ENCODE results near the gene ALOX5AP.

The ALOX5AP gene

DNA sequence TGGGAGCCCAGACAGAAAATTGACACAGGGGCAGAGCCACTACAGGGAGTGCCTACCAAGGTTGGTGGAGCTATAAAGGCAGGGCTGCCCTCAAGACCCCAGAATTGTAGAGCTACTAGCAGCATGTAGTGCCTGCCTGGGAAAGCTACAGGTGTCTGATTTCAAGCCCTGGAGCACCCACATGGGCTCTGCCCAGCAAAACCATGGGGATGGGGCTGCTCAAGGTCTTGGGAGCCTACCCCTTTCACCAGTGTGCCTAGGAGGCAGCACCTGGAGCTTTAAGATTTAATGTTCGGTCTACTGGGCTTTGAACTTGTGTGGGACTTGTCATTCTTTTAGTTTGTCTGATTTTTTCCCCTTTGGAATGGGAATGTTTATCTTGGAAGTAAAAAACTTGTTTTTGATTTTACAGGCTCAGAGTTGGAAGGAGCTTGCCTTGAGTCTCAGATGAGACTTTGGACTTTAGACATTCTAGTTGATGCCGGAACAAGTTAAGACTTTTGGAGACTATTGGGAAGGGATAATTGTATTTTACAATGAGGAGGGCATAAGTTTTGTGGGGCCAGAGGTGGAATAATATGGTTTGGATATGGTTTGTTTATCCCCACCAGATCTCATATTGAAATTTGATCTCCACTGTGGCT lies 45.1 kb downstream of the ALOX5AP start:
- ATAC-seq, result no peak
- TF ChIP-seq CSDC2 (CRISPR knock-in tag; IDR thresholded peaks at IDR 0.05) (no peak), ZNF70 (CRISPR knock-in tag; IDR thresholded peaks at IDR 0.05) (no peak), ISL1 (CRISPR knock-in tag; IDR thresholded peaks at IDR 0.05) (no peak), RARB (CRISPR knock-in tag; IDR thresholded peaks at IDR 0.05) (no peak), ZNF8 (CRISPR knock-in tag; IDR thresholded peaks at IDR 0.05) (no peak), ARNTL (CRISPR knock-in tag; IDR thresholded peaks at IDR 0.05; ENCODE audit: borderline replicate concordance, low read depth) (no peak), GLIS3 (CRISPR knock-in tag; IDR thresholded peaks at IDR 0.05) (no peak), PATZ1 (CRISPR knock-in tag; IDR thresholded peaks at IDR 0.05; ENCODE audit: borderline replicate concordance) (no peak), ZNF565 (CRISPR knock-in tag; conservative IDR thresholded peaks at IDR 0.05; ENCODE audit: low read depth) (no peak), ZFP3 (CRISPR knock-in tag; IDR thresholded peaks at IDR 0.05) (no peak), OSR1 (CRISPR knock-in tag; IDR thresholded peaks at IDR 0.05) (no peak), ZFP30 (CRISPR knock-in tag; IDR thresholded peaks at IDR 0.05) (no peak), TCF4 (CRISPR knock-in tag; IDR thresholded peaks at IDR 0.05; ENCODE audit: borderline replicate concordance) (no peak), ZC3H10 (CRISPR knock-in tag; IDR thresholded peaks at IDR 0.05) (no peak), BACH2 (CRISPR knock-in tag; IDR thresholded peaks at IDR 0.05; ENCODE audit: borderline replicate concordance) (no peak), SNAI2 (CRISPR knock-in tag; IDR thresholded peaks at IDR 0.05) (no peak)
- TF ChIP-seq, protein P1, sequence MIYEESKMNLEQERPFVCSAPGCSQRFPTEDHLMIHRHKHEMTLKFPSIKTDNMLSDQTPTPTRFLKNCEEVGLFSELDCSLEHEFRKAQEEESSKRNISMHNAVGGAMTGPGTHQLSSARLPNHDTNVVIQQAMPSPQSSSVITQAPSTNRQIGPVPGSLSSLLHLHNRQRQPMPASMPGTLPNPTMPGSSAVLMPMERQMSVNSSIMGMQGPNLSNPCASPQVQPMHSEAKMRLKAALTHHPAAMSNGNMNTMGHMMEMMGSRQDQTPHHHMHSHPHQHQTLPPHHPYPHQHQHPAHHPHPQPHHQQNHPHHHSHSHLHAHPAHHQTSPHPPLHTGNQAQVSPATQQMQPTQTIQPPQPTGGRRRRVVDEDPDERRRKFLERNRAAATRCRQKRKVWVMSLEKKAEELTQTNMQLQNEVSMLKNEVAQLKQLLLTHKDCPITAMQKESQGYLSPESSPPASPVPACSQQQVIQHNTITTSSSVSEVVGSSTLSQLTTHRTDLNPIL (CRISPR knock-in tag; IDR thresholded peaks at IDR 0.05; ENCODE audit: low read depth), result no peak
- TF ChIP-seq, protein P2, sequence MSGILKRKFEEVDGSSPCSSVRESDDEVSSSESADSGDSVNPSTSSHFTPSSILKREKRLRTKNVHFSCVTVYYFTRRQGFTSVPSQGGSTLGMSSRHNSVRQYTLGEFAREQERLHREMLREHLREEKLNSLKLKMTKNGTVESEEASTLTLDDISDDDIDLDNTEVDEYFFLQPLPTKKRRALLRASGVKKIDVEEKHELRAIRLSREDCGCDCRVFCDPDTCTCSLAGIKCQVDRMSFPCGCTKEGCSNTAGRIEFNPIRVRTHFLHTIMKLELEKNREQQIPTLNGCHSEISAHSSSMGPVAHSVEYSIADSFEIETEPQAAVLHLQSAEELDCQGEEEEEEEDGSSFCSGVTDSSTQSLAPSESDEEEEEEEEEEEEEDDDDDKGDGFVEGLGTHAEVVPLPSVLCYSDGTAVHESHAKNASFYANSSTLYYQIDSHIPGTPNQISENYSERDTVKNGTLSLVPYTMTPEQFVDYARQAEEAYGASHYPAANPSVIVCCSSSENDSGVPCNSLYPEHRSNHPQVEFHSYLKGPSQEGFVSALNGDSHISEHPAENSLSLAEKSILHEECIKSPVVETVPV (CRISPR knock-in tag; IDR thresholded peaks at IDR 0.05), result no peak
- TF ChIP-seq, protein P3, sequence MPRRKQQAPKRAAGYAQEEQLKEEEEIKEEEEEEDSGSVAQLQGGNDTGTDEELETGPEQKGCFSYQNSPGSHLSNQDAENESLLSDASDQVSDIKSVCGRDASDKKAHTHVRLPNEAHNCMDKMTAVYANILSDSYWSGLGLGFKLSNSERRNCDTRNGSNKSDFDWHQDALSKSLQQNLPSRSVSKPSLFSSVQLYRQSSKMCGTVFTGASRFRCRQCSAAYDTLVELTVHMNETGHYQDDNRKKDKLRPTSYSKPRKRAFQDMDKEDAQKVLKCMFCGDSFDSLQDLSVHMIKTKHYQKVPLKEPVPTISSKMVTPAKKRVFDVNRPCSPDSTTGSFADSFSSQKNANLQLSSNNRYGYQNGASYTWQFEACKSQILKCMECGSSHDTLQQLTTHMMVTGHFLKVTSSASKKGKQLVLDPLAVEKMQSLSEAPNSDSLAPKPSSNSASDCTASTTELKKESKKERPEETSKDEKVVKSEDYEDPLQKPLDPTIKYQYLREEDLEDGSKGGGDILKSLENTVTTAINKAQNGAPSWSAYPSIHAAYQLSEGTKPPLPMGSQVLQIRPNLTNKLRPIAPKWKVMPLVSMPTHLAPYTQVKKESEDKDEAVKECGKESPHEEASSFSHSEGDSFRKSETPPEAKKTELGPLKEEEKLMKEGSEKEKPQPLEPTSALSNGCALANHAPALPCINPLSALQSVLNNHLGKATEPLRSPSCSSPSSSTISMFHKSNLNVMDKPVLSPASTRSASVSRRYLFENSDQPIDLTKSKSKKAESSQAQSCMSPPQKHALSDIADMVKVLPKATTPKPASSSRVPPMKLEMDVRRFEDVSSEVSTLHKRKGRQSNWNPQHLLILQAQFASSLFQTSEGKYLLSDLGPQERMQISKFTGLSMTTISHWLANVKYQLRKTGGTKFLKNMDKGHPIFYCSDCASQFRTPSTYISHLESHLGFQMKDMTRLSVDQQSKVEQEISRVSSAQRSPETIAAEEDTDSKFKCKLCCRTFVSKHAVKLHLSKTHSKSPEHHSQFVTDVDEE (CRISPR knock-in tag; IDR thresholded peaks at IDR 0.05), result no peak
- TF ChIP-seq, protein P4, sequence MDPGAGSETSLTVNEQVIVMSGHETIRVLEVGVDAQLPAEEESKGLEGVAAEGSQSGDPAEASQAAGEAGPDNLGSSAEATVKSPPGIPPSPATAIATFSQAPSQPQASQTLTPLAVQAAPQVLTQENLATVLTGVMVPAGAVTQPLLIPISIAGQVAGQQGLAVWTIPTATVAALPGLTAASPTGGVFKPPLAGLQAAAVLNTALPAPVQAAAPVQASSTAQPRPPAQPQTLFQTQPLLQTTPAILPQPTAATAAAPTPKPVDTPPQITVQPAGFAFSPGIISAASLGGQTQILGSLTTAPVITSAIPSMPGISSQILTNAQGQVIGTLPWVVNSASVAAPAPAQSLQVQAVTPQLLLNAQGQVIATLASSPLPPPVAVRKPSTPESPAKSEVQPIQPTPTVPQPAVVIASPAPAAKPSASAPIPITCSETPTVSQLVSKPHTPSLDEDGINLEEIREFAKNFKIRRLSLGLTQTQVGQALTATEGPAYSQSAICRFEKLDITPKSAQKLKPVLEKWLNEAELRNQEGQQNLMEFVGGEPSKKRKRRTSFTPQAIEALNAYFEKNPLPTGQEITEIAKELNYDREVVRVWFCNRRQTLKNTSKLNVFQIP (CRISPR knock-in tag; IDR thresholded peaks at IDR 0.05; ENCODE audit: borderline replicate concordance, low read depth), result no peak

DNA sequence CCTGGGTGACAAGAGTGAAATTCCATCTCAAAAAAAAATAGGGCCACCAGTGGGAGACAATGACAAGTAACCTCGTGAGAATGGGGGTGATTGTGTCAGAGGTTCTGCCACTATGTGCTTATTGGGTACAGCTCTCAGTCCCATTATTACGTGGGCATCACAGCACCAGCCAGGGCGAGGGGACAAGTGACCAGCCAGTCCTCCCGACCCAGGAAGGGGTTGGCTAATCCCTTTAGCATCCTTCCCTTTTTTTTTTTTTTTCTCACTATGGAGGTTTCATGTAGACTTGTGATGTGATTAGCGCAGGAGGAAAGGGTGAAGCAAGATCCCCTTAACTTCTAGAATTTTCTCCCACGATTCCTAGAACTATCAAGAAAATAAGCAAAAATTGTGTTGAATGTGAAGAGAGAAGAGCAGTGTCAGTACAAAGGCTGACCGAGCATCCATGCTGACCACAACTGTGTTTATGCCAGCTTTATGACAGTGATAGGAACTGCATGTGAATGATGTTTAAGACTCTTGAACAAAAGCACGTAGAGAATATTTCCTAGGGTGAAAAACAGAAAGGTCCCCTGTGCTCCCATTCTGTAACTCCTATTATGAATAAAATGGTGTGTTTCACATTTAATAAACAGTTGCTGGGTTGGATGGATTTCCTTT lies 50.0 kb downstream of the ALOX5AP start:
- no peak for TF ChIP-seq GLIS3 (CRISPR knock-in tag; IDR thresholded peaks at IDR 0.05)
- TF ChIP-seq ZNF565 (CRISPR knock-in tag; conservative IDR thresholded peaks at IDR 0.05; ENCODE audit: low read depth), result no peak
- TF ChIP-seq PATZ1 (CRISPR knock-in tag; IDR thresholded peaks at IDR 0.05; ENCODE audit: borderline replicate concordance), result no peak
- TF ChIP-seq CSDC2 (CRISPR knock-in tag; IDR thresholded peaks at IDR 0.05), result no peak
- TF ChIP-seq ARNTL (CRISPR knock-in tag; IDR thresholded peaks at IDR 0.05; ENCODE audit: borderline replicate concordance, low read depth), result no peak
- no peak for TF ChIP-seq RARB (CRISPR knock-in tag; IDR thresholded peaks at IDR 0.05)
- TF ChIP-seq, protein P4 (CRISPR knock-in tag; IDR thresholded peaks at IDR 0.05; ENCODE audit: borderline replicate concordance, low read depth), result no peak
- no peak for TF ChIP-seq TOX (CRISPR knock-in tag; IDR thresholded peaks at IDR 0.05; ENCODE audit: borderline replicate concordance)
- no peak for TF ChIP-seq SNAI2 (CRISPR knock-in tag; IDR thresholded peaks at IDR 0.05)
- no peak for TF ChIP-seq BACH2 (CRISPR knock-in tag; IDR thresholded peaks at IDR 0.05; ENCODE audit: borderline replicate concordance)
- TF ChIP-seq, protein P2 (CRISPR knock-in tag; IDR thresholded peaks at IDR 0.05), result no peak
- TF ChIP-seq PPARA (CRISPR knock-in tag; IDR thresholded peaks at IDR 0.05; ENCODE audit: borderline replicate concordance), result no peak
- no peak for TF ChIP-seq ZNF8 (CRISPR knock-in tag; IDR thresholded peaks at IDR 0.05)
- ATAC-seq, result no peak

All from SK-N-SH treated with all-trans-retinoic acid at 6 μM for 48 hours (cell line).